ENCODE data around the gene RBM45.

RBM45 gene

DNA sequence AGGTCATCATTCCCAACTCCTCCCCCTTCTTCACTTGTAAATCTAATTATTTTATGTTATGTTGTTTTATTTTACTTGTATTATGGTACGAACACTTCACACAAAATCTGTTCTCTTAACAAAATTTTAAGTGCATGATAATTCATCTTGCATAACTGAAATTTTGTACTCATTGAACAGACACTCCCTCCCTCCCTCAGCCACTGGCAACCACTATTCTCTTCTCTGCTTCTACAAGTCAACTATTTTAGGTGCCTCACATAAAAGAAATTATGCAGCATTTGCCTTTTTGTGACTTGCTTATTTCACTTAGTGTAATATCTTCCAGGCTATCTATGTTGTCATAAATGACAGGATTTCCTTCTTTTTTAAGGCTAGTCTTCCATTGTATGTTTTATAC lies 51.7 kb downstream of the RBM45 start:
- no peak for DNase-seq

DNA sequence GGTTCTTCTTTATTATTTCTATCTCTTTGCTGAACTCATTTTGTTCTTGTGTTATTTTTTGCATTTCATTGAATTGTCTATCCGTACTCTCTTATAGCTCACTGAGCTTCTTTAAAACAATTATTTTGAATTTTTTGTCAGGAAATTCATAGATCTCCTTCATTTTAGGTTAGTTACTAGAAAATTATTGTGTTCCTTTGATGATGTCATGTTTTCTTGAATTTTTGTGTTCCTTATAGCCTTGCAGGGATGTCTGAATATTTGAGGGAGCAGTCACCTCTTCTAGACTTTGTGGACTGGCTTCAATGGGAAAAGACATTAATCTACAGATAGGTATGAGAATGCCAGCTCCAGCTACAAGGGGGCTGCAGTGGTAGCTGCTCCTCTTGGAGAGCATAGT lies 61.4 kb downstream of the RBM45 start:
- DNase-seq, result no peak

GRCh38 chr2:178177066-178177679 lies 64.9 kb downstream of the RBM45 start:
- no peak for DNase-seq

Data from SW 1271 (cell line).